Uterus (tissue), 4 donors: ENCODE results near the gene VPS18. TPM values are rescaled to one million over a fixed set of nuclear protein-coding genes. Genes with fewer than 3 reads are reported as not detected.
A peak's percentile ranks its signal among the peaks of the same experiment; 100 is the strongest.

Experiments
- DNase-seq, 2 donors: peaks; one replicate each; pipeline ENCODE4 v3.0.0-alpha.2; 2019 to 2020
- H3K27ac ChIP-seq, 2 donors: fragments of 200-600 bp; sonication (generic); 1 replicate in 1 of 2; 2 replicates in 1 of 2; pipeline ENCODE4 v1.5.1; 2016 to 2018
- H3K27me3 ChIP-seq, 2 donors: fragments of 200-600 bp; sonication (generic); one replicate each; pipeline ENCODE4 v1.5.1; 2018 to 2019; ENCODE audit warnings: control low read depth in 1 of 2
- H3K36me3 ChIP-seq, 2 donors: fragments of 200-600 bp; sonication (generic); one replicate each; pipeline ENCODE4 v1.5.1; 2019; ENCODE audit warnings: control low read depth in 1 of 2
- H3K4me1 ChIP-seq, 2 donors: fragments of 200-600 bp; sonication (generic); one replicate each; pipeline ENCODE4 v1.5.1; 2018 to 2019; ENCODE audit warnings: control low read depth in 1 of 2
- H3K4me3 ChIP-seq, 2 donors: fragments of 200-600 bp; sonication (generic); 1 replicate in 1 of 2; 2 replicates in 1 of 2; pipeline ENCODE4 v1.5.1; 2018 to 2019; ENCODE audit warnings: mild to moderate bottlenecking in 1 of 2
- H3K9me3 ChIP-seq, 2 donors: fragments of 200-600 bp; sonication (generic); one replicate each; pipeline ENCODE4 v1.5.1; 2019; ENCODE audit warnings: control low read depth in 1 of 2
- CTCF ChIP-seq, 4 experiments: fragments of 200-600 bp in 2 of 4; fragments of 450-650 bp in 2 of 4; sonication (generic) in 2 of 4; IDR thresholded peaks; one replicate each; pipeline ENCODE4 v1.5.1; 2016 to 2019; ENCODE audit warnings: antibody characterized with exemption in 4 of 4, mild to moderate bottlenecking in 2 of 4, moderate library complexity in 1 of 4
- POLR2A ChIP-seq, 2 donors: fragments of 450-650 bp; IDR thresholded peaks; one replicate each; pipeline ENCODE4 v1.6.1; 2016; ENCODE audit warnings: antibody characterized with exemption in 2 of 2, mild to moderate bottlenecking in 1 of 2, moderate library complexity in 1 of 2
- intact Hi-C: fragments of 100-400 bp; cut with DNase I; formaldehyde crosslinking; loops from one replicate; pipeline ENCODE4 v1.15.1; 2023; ENCODE audit warnings: low total_unique reads
- total RNA-seq, 4 donors: library from RNA; depleted of rRNA in 3 of 4; stranded (reverse); fragments of >200 nt in 3 of 4; gene quantifications; one replicate each; pipeline versions ENCODE4 v1.1.0 to v1.2.4, GENCODE V29; 2014 to 2023
- donor health status: DM: yes; HTN: yes; CAD: no.

Gene VPS18
- total RNA-seq, 4 donors from 2014 or later = 3.8 to 33.3 (median 17.3) TPM

GRCh38 chr15:40936234-40936708 is 42.0 kb downstream of the VPS18 start:
- DNase-seq = no peak
- Histone ChIP-seq H3K4me1 (peaks cover 0 to under 1% of the 10 kb centered on the region in 2 donors), H3K36me3 (no peaks in the 10 kb centered on the region), H3K9me3 (no peaks in the 10 kb centered on the region), H3K27ac (peak overlapping the region in 1 of 2 donors; percentile 3), H3K27me3 (peaks cover 17% of the 10 kb centered on the region in 2 donors), H3K4me3 (no peak overlapping the region)
- intact Hi-C loops = no loop called here
- TF ChIP-seq POLR2A (IDR thresholded peaks at IDR 0.05) = no peak
- TF ChIP-seq CTCF (IDR thresholded peaks at IDR 0.05) = no peak

- no peak for TF ChIP-seq CTCF (IDR thresholded peaks at IDR 0.05)
- no peaks in the 10 kb centered on the region for H3K9me3 ChIP-seq
- no peaks in the 10 kb centered on the region for H3K4me1 ChIP-seq
- no peak for DNase-seq
- H3K27ac ChIP-seq = peak overlapping the region in 1 of 2 donors; percentile 3
- intact Hi-C loops = no loop called here
- peaks cover 10% of the 10 kb centered on the region in 2 donors for H3K27me3 ChIP-seq
- H3K36me3 ChIP-seq = no peaks in the 10 kb centered on the region
- no peak overlapping the region for H3K4me3 ChIP-seq
Measured at GRCh38 chr15:40936709-40937666, 42.7 kb downstream of the VPS18 start.

- H3K4me3 ChIP-seq = no peak overlapping the region
- H3K36me3 ChIP-seq = no peaks in the 10 kb centered on the region
- intact Hi-C loops = no loop called here
- peak overlapping the region in 1 of 2 donors; percentile 33 for H3K27ac ChIP-seq
- TF ChIP-seq POLR2A (IDR thresholded peaks at IDR 0.05) = no peak
- TF ChIP-seq CTCF (IDR thresholded peaks at IDR 0.05) = no peak
- peaks cover under 1 to 2% of the 10 kb centered on the region in 2 donors for H3K27me3 ChIP-seq
- H3K4me1 ChIP-seq = no peaks in the 10 kb centered on the region
- H3K9me3 ChIP-seq = no peaks in the 10 kb centered on the region
- DNase-seq = no peak
Measured at GRCh38 chr15:40937762-40938535, 43.7 kb downstream of the VPS18 start.

GRCh38 chr15:40938536-40938870 is 44.3 kb downstream of the VPS18 start:
- TF ChIP-seq CTCF (IDR thresholded peaks at IDR 0.05) (no peak), POLR2A (IDR thresholded peaks at IDR 0.05) (no peak)
- Histone ChIP-seq H3K9me3 (no peaks in the 10 kb centered on the region), H3K4me3 (no peak overlapping the region), H3K27me3 (no peaks in the 10 kb centered on the region), H3K4me1 (no peaks in the 10 kb centered on the region), H3K36me3 (no peaks in the 10 kb centered on the region), H3K27ac (peak overlapping the region in 1 of 2 donors; percentile 33)
- no peak for DNase-seq
- intact Hi-C loops = no loop called here
